ENCODE data around the gene HYDIN.
"Not testable (repeated sequence)": the region's sequence is repeated elsewhere in the genome, so short reads cannot be mapped to it uniquely, and the experiment has no call there.

GRCh38 chr16:71109656-71110208, 120.8 kb downstream of the HYDIN start:
- TF ChIP-seq SMC3 (conservative IDR thresholded peaks at IDR 0.05; ENCODE audit: poor library complexity); CTCF (IDR thresholded peaks at IDR 0.05; ENCODE audit: poor library complexity, severe bottlenecking); MXI1 (conservative IDR thresholded peaks at IDR 0.05; ENCODE audit: poor library complexity, severe bottlenecking); TAF1 (IDR thresholded peaks at IDR 0.05; ENCODE audit: low read depth); EZH2 (IDR thresholded peaks at IDR 0.05; ENCODE audit: borderline replicate concordance, insufficient read depth, low read length, poor library complexity, severe bottlenecking); EP300 (conservative IDR thresholded peaks at IDR 0.05; ENCODE audit: poor library complexity, severe bottlenecking): not testable (repeated sequence)
